Right lobe of liver (tissue), 6 donors: Measurements from ENCODE around the gene HIP1R. TPM values are rescaled to one million over a fixed set of nuclear protein-coding genes. Genes with fewer than 3 reads are reported as not detected.

Experiments used
- ATAC-seq, 4 donors: fragments of 200-7000 bp; cut with Tn5 transposase; one replicate each; pipeline ENCODE4 v1.9.1; 2020; ENCODE audit warnings: mild to moderate bottlenecking in 4 of 4, moderate library complexity in 4 of 4
- DNase-seq, 3 donors: peaks; one replicate each; pipeline ENCODE4 v3.0.0-alpha.2; 2020
- H3K27ac ChIP-seq, 3 donors: fragments of 200-600 bp; one replicate each; pipeline ENCODE4 v1.8.0; 2022
- H3K27me3 ChIP-seq, 2 donors: fragments of 200-600 bp; one replicate each; pipeline ENCODE4 v1.8.0; 2022
- H3K36me3 ChIP-seq, 4 donors: fragments of 200-600 bp; sonication (generic) in 1 of 4; one replicate each; pipeline versions ENCODE4 v1.5.1 to v1.8.0; 2017 to 2022; ENCODE audit warnings: control low read depth in 1 of 4
- H3K4me1 ChIP-seq, 4 donors: fragments of 200-600 bp; sonication (generic) in 1 of 4; one replicate each; pipeline versions ENCODE4 v1.5.1 to v1.8.0; 2017 to 2022; ENCODE audit warnings: control low read depth in 1 of 4
- H3K4me3 ChIP-seq, 3 donors: fragments of 200-600 bp; one replicate each; pipeline ENCODE4 v1.8.0; 2022
- H3K9me3 ChIP-seq, 4 donors: fragments of 200-600 bp; sonication (generic) in 1 of 4; one replicate each; pipeline versions ENCODE4 v1.5.1 to v1.8.0; 2017 to 2022; ENCODE audit warnings: control low read depth in 1 of 4
- POLR2A ChIP-seq: fragments of 450-650 bp; IDR thresholded peaks from one replicate; pipeline ENCODE4 v1.6.1; 2017; ENCODE audit warnings: antibody characterized with exemption, mild to moderate bottlenecking
- WGBS: methylation state at CpG from one replicate; pipeline ENCODE4 v1.1.6; 2018; ENCODE audit warnings: low coverage, low lambda C conversion rate; ENCODE audit not compliant: insufficient coverage; ENCODE audit errors: missing lambda C conversion rate; 5-methylcytosine and 5-hydroxymethylcytosine counted together
- intact Hi-C, 2 donors: fragments of 100-400 bp; cut with DNase I; formaldehyde crosslinking; loops; one replicate each; pipeline versions ENCODE4 v1.11.2 to v1.14.1; 2022
- total RNA-seq, 6 experiments: library from RNA; depleted of rRNA in 2 of 6; stranded (reverse); fragments of >200 nt in 2 of 6; fragmentation: NEBNext Ultra II Directional in 3 of 6; extraction: Animal tissue kit (Norgen Biotek cat#: 25700) in 3 of 6; gene quantifications; one replicate each; pipeline versions ENCODE4 v1.1.0 to v1.2.4, GENCODE V29; 2016 to 2023
- TF ChIP-seq, protein P1 (sequence below), 4 donors: fragments of 200-600 bp in 3 of 4; fragments of 450-650 bp in 1 of 4; IDR thresholded peaks; one replicate each; pipeline versions ENCODE4 v1.5.1 to v1.8.0; 2016 to 2022; ENCODE audit warnings: antibody characterized with exemption in 4 of 4, mild to moderate bottlenecking in 2 of 4
- donor health status: DM: no; HTN: yes; CAD: no.
- donor health status: DM: no; HTN: no; CAD: no.
- donor health status: DM: no; HTN: no; CAD: no.
- donor health status: DM: no; HTN: yes; CAD: no.
- donor health status: DM: no; HTN: yes; CAD: no.

HIP1R gene
- total RNA-seq, 6 experiments from 2014 or later = 23.6 to 37.2 (median 27.8) TPM

GRCh38 chr12:122858171-122858570, 22.9 kb downstream of the HIP1R start:
- no peaks in the 10 kb centered on the region for H3K27me3 ChIP-seq
- 80% methylated on average over 1 of the region's 14 CpGs for WGBS
- DNase-seq (peak in 1 of 3 donors; percentile 53), ATAC-seq (no peak)
- TF ChIP-seq, protein P1, sequence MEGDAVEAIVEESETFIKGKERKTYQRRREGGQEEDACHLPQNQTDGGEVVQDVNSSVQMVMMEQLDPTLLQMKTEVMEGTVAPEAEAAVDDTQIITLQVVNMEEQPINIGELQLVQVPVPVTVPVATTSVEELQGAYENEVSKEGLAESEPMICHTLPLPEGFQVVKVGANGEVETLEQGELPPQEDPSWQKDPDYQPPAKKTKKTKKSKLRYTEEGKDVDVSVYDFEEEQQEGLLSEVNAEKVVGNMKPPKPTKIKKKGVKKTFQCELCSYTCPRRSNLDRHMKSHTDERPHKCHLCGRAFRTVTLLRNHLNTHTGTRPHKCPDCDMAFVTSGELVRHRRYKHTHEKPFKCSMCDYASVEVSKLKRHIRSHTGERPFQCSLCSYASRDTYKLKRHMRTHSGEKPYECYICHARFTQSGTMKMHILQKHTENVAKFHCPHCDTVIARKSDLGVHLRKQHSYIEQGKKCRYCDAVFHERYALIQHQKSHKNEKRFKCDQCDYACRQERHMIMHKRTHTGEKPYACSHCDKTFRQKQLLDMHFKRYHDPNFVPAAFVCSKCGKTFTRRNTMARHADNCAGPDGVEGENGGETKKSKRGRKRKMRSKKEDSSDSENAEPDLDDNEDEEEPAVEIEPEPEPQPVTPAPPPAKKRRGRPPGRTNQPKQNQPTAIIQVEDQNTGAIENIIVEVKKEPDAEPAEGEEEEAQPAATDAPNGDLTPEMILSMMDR (IDR thresholded peaks at IDR 0.05) = no peak
- TF ChIP-seq POLR2A = no peak
- no peak overlapping the region for H3K4me3 ChIP-seq
- peak overlapping the region in 1 of 3 donors; percentile 61 for H3K27ac ChIP-seq
- H3K4me1 ChIP-seq = peaks cover 0 to 40% (median 14%) of the 10 kb centered on the region in 4 donors
- intact Hi-C loops = loop anchor here (5.0 to 10.0 kb wide), 2 partner anchors 63 to 94 kb away; no protein-coding TSS in a partner anchor
- H3K36me3 ChIP-seq = peaks cover 0 to 17% (median 0%) of the 10 kb centered on the region in 4 donors
- no peaks in the 10 kb centered on the region for H3K9me3 ChIP-seq

DNA sequence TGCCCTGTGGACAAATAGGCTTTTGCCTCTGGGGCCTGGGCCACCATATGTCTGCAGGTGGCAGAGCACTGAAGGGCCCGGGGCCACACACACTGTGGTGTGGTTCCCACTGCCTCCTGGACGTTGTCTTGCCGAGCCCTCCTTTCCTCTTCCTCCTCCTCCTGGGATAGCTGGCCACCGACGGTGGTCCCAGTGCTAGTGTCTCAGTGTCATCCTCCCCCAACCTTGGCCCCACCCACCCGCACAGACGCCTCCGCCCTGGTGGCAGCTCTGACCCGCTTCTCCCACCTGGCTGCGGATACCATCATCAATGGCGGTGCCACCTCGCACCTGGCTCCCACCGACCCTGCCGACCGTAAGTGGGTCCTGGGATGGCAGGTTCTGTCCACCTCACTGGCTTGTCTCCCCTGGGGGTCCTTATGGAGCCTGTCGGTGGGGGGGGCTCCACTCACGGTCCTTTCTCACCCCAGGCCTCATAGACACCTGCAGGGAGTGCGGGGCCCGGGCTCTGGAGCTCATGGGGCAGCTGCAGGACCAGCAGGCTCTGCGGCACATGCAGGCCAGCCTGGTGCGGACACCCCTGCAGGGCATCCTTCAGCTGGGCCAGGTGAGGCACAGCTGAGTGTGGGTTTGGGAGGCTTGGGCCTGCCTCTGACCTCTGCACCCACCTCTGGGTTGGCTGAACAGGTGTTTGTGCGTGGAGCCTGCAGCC, 23.5 kb downstream of the HIP1R start:
- ATAC-seq (no peak), DNase-seq (peak in 1 of 3 donors; percentile 53)
- intact Hi-C loops = loop anchor here (5.0 to 10.0 kb wide), 2 partner anchors 64 to 94 kb away; no protein-coding TSS in a partner anchor
- Histone ChIP-seq H3K9me3 (no peaks in the 10 kb centered on the region), H3K4me1 (peaks cover 0 to 46% (median 16%) of the 10 kb centered on the region in 4 donors), H3K4me3 (no peak overlapping the region), H3K27me3 (no peaks in the 10 kb centered on the region), H3K27ac (no peak overlapping the region), H3K36me3 (peaks cover 0 to 17% (median 0%) of the 10 kb centered on the region in 4 donors)
- 84% methylated on average over 5 of the region's 22 CpGs for WGBS
- TF ChIP-seq, protein P1 (IDR thresholded peaks at IDR 0.05) = no peak
- TF ChIP-seq POLR2A = no peak

- no CpG with 5 or more reads among the region's 26 CpGs for WGBS
- peaks cover 0 to 14% (median 0%) of the 10 kb centered on the region in 4 donors for H3K36me3 ChIP-seq
Measured at GRCh38 chr12:122859303-122860039, 24.2 kb downstream of the HIP1R start.

More at GRCh38 chr12:122859303-122860039, 24.2 kb downstream of the HIP1R start:
- H3K4me1 ChIP-seq = peaks cover 0 to 50% (median 17%) of the 10 kb centered on the region in 4 donors
- ATAC-seq = no peak
- peak in 1 of 3 donors; percentile 55 for DNase-seq
- no peak overlapping the region for H3K4me3 ChIP-seq
- no peaks in the 10 kb centered on the region for H3K9me3 ChIP-seq
- H3K27me3 ChIP-seq = no peaks in the 10 kb centered on the region
- intact Hi-C loops = loop anchor here (2.0 to 10.0 kb wide), 3 partner anchors 65 to 93 kb away; no protein-coding TSS in a partner anchor
- TF ChIP-seq, protein P1 (IDR thresholded peaks at IDR 0.05) = no peak
- TF ChIP-seq POLR2A = no peak
- H3K27ac ChIP-seq = peak overlapping the region in 1 of 3 donors; percentile 81
